Cardiac muscle cell (in vitro differentiated cells and primary cell): ENCODE measurements around the gene STIL. TPM values are rescaled to one million over a fixed set of nuclear protein-coding genes. Genes with fewer than 3 reads are reported as not detected.

ENCODE experiments used
- DNase-seq, 2 donors: peaks; one replicate each; pipeline versions ENCODE4 v3.0.0 to v3.0.0-alpha.2; 2010 to 2017; ENCODE audit warnings: low read depth in 1 of 2, low spot score in 1 of 2
- H3K27ac ChIP-seq: fragments of 200-600 bp; sonication (generic); 2 replicates; pipeline ENCODE4 v1.5.1; 2016
- H3K27me3 ChIP-seq: fragments of 200-600 bp; sonication (generic); 2 replicates; pipeline ENCODE4 v1.6.0; 2016; ENCODE audit warnings: control low read depth
- H3K36me3 ChIP-seq: fragments of 200-600 bp; sonication (generic); 2 replicates; pipeline ENCODE4 v1.5.1; 2016; ENCODE audit warnings: control low read depth
- H3K4me1 ChIP-seq: fragments of 200-600 bp; sonication (generic); 2 replicates; pipeline ENCODE4 v1.8.1; 2017; ENCODE audit warnings: low read depth, mild to moderate bottlenecking, mixed run types
- H3K4me3 ChIP-seq: fragments of 200-600 bp; sonication (generic); 2 replicates; pipeline ENCODE4 v1.5.1; 2016; ENCODE audit warnings: mild to moderate bottlenecking
- H3K9me3 ChIP-seq: fragments of 200-600 bp; sonication (generic); 2 replicates; pipeline ENCODE4 v1.5.1; 2017; ENCODE audit warnings: low read depth, mild to moderate bottlenecking, control low read depth
- CTCF ChIP-seq: IDR thresholded peaks from 2 replicates; pipeline ENCODE4 v1.5.1; 2012; ENCODE audit warnings: low read depth, mild to moderate bottlenecking, low read length
- polyA plus RNA-seq: library from polyadenylated mRNA; unstranded; fragments of >200 nt; fragmentation: Nextera tagmentation; extraction: Ambion mirVana; gene quantifications from 2 replicates; pipeline ENCODE4 v1.2.1, GENCODE V29; 2016
- total RNA-seq: library from RNA; depleted of rRNA; stranded (reverse); fragments of >200 nt; gene quantifications from 2 replicates; pipeline ENCODE4 v1.2.3, GENCODE V29; 2016

The STIL gene
- total and polyA plus RNA-seq, 2 experiments from 2014 or later = 2.3 to 13.4 TPM

DNA sequence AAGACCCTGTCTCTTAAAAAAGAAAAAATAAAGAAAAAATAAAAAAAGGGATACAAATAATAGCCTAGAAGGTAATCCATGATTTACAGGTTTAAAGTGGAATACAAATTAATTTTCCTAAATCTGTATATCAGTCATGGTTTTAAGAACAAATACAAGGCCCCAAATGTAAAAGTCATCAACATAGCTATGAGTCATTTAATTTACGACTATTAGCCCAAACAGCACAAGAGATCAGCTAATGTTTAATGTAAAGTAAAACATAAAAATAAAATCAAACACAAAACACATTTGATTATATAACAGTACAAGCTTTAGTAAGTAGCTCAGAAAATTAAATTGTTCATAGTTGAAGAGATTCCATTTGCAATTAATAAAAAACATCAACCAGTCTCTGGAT, 61.6 kb downstream of the STIL start:
- no peaks in the 10 kb centered on the region for H3K27me3 ChIP-seq
- H3K4me3 ChIP-seq = no peak overlapping the region
- no peaks in the 10 kb centered on the region for H3K36me3 ChIP-seq
- no peak for DNase-seq
- TF ChIP-seq CTCF = no peak
- H3K4me1 ChIP-seq = no peaks in the 10 kb centered on the region
- no peak overlapping the region for H3K27ac ChIP-seq
- H3K9me3 ChIP-seq = no peaks in the 10 kb centered on the region

DNA sequence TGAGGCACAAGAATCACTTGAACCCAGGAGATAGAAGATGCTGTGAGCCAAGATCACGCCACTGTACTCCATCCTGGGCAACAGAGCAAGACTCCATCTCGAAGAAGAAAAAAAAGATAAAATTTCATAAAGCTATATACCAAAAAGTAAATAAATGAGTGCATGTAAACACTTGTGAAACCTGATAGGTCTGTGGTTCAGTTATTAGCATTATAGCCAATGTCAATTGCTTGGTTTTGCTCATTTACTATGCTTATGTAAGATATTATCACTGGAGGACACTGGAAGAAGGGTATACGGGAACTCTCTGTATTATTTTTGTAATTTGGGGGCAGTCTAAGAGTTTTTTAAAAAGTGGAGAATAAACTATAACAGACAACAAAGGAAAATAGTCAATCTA, 64.2 kb downstream of the STIL start:
- no peak for DNase-seq
- Histone ChIP-seq H3K4me1 (no peaks in the 10 kb centered on the region), H3K9me3 (no peaks in the 10 kb centered on the region), H3K27me3 (peaks cover 8% of the 10 kb centered on the region), H3K27ac (no peak overlapping the region), H3K4me3 (no peak overlapping the region), H3K36me3 (no peaks in the 10 kb centered on the region)
- no peak for TF ChIP-seq CTCF

GRCh38 chr1:47244339-47244862, 69.5 kb downstream of the STIL start:
- no peak for DNase-seq
- TF ChIP-seq CTCF = no peak
- H3K4me3 ChIP-seq = no peak overlapping the region
- no peaks in the 10 kb centered on the region for H3K9me3 ChIP-seq
- H3K36me3 ChIP-seq = no peaks in the 10 kb centered on the region
- peaks cover 41% of the 10 kb centered on the region for H3K27me3 ChIP-seq
- no peaks in the 10 kb centered on the region for H3K4me1 ChIP-seq
- H3K27ac ChIP-seq = no peak overlapping the region

- H3K9me3 ChIP-seq = no peaks in the 10 kb centered on the region
- H3K27me3 ChIP-seq = peaks cover 43% of the 10 kb centered on the region
- H3K4me1 ChIP-seq = no peaks in the 10 kb centered on the region
- no peak for DNase-seq
- H3K4me3 ChIP-seq = no peak overlapping the region
- no peak for TF ChIP-seq CTCF
- no peaks in the 10 kb centered on the region for H3K36me3 ChIP-seq
- H3K27ac ChIP-seq = no peak overlapping the region
Observed at GRCh38 chr1:47243910-47244309, 70.0 kb downstream of the STIL start.

GRCh38 chr1:47241114-47242113, 72.5 kb downstream of the STIL start:
- Histone ChIP-seq H3K9me3 (no peaks in the 10 kb centered on the region), H3K4me1 (no peaks in the 10 kb centered on the region), H3K36me3 (no peaks in the 10 kb centered on the region), H3K27me3 (peaks cover 48% of the 10 kb centered on the region), H3K4me3 (no peak overlapping the region), H3K27ac (no peak overlapping the region)
- DNase-seq = peak in 1 of 2 donors; percentile 21
- TF ChIP-seq CTCF = no peak
